Neural progenitor cell (in vitro differentiated cells): ENCODE results near the gene MARS2. TPM values are rescaled to one million over a fixed set of nuclear protein-coding genes. Genes with fewer than 3 reads are reported as not detected.

Experiments
- DNase-seq: peaks from one replicate; pipeline ENCODE4 v3.0.0-alpha.2; 2016; ENCODE audit warnings: low spot score
- H2AFZ ChIP-seq: fragments of 200-600 bp; sonication (generic); replicated peaks from 2 replicates; pipeline ENCODE4 v1.6.1; 2016; ENCODE audit warnings: antibody characterized with exemption
- H3F3A ChIP-seq: fragments of 200-600 bp; sonication (generic); 2 replicates; pipeline ENCODE4 v1.6.1; 2016; ENCODE audit warnings: antibody characterized with exemption, low read depth
- H3K27ac ChIP-seq: fragments of 200-600 bp; sonication (generic); 2 replicates; pipeline ENCODE4 v1.5.1; 2016; ENCODE audit warnings: mild to moderate bottlenecking
- H3K27me3 ChIP-seq: fragments of 200-600 bp; sonication (generic); 2 replicates; pipeline ENCODE4 v1.6.1; 2016; ENCODE audit warnings: mild to moderate bottlenecking, moderate library complexity
- H3K36me3 ChIP-seq: fragments of 200-600 bp; sonication (generic); 2 replicates; pipeline ENCODE4 v1.5.1; 2016
- H3K4me1 ChIP-seq: fragments of 200-600 bp; sonication (generic); 2 replicates; pipeline ENCODE4 v1.6.1; 2016; ENCODE audit warnings: mixed run types
- H3K4me2 ChIP-seq: fragments of 200-600 bp; sonication (generic); 2 replicates; pipeline ENCODE4 v1.6.1; 2016
- H3K4me3 ChIP-seq: fragments of 200-600 bp; sonication (generic); 2 replicates; pipeline ENCODE4 v1.5.1; 2016
- H3K79me2 ChIP-seq: fragments of 200-600 bp; sonication (generic); 2 replicates; pipeline ENCODE4 v1.6.1; 2016; ENCODE audit warnings: low read depth
- H3K9ac ChIP-seq: fragments of 200-600 bp; sonication (generic); 2 replicates; pipeline ENCODE4 v1.6.1; 2016
- H3K9me3 ChIP-seq: fragments of 200-600 bp; sonication (generic); 2 replicates; pipeline ENCODE4 v1.5.1; 2016; ENCODE audit warnings: low read depth
- H4K20me1 ChIP-seq: fragments of 200-600 bp; sonication (generic); 2 replicates; pipeline ENCODE4 v1.6.1; 2016; ENCODE audit warnings: low read depth
- H3K27ac Mint-ChIP-seq: 3 replicates; pipeline ENCODE4 v1.8.0; 2021; ENCODE audit warnings: mixed read lengths
- H3K27me3 Mint-ChIP-seq: 2 replicates; pipeline ENCODE4 v1.8.0; 2022; ENCODE audit warnings: low read depth, mild to moderate bottlenecking, inconsistent platforms, moderate library complexity, mixed read lengths; ENCODE audit not compliant: insufficient read depth
- H3K36me3 Mint-ChIP-seq: 3 replicates; pipeline ENCODE4 v1.8.0; 2021; ENCODE audit warnings: mixed read lengths
- H3K4me1 Mint-ChIP-seq: 3 replicates; pipeline ENCODE4 v1.8.0; 2021; ENCODE audit warnings: mixed read lengths
- H3K4me3 Mint-ChIP-seq: 3 replicates; pipeline ENCODE4 v1.8.0; 2021; ENCODE audit warnings: mild to moderate bottlenecking, moderate library complexity, mixed read lengths
- H3K9me3 Mint-ChIP-seq: 3 replicates; pipeline ENCODE4 v1.8.0; 2020; ENCODE audit warnings: mixed read lengths
- EZH2 ChIP-seq: fragments of 200-600 bp; sonication (generic); IDR thresholded peaks from 2 replicates; pipeline ENCODE4 v1.6.1; 2017; ENCODE audit warnings: antibody characterized with exemption, mild to moderate bottlenecking, moderate library complexity
- EZH2phosphoT487 ChIP-seq: fragments of 200-600 bp; sonication (generic); IDR thresholded peaks from 2 replicates; pipeline ENCODE4 v1.6.1; 2017; ENCODE audit warnings: antibody characterized with exemption
- total RNA-seq: library from RNA; depleted of rRNA; stranded (reverse); fragments of >200 nt; gene quantifications from 2 replicates; pipeline ENCODE4 v1.2.3, GENCODE V29; 2015; ENCODE audit warnings: low replicate concordance
- TF ChIP-seq, protein P1 (sequence below): fragments of 200-600 bp; sonication (generic); IDR thresholded peaks from 2 replicates; pipeline ENCODE4 v1.5.1; 2017; ENCODE audit warnings: antibody characterized with exemption, mild to moderate bottlenecking

MARS2 gene
- total RNA-seq, 1 donor from 2014 or later = 5.7 TPM

DNA sequence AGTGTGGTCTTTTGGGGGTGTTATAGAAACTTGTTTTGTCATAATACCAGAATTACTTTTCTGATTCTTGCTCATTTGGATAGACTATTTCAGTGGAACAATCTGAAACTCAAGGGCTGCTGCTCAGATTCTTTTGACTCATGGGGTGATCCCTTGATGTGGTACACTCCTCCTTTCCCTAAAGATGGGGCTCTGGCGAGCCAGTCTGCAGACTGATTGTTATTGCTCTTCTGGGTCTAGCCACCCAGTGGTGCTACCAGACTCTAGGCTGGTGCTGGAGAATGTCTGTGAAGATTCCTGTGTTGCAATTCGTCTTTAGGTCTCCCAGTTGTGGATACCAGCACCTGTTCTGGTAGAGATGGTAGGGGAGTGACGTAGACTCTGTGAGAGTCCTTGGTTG lies 4.2 kb upstream of the MARS2 start:
- H2AFZ ChIP-seq = no peak overlapping the region
- H3K79me2 ChIP-seq = peaks cover 5% of the 10 kb centered on the region
- H3K4me3 Mint-ChIP-seq = no peak overlapping the region
- H4K20me1 ChIP-seq = peaks cover 5% of the 10 kb centered on the region
- peaks cover 7% of the 10 kb centered on the region for H3K4me1 ChIP-seq
- peak overlapping the region; percentile 11 for H3K27ac Mint-ChIP-seq
- no peak for TF ChIP-seq EZH2
- TF ChIP-seq, protein P1, sequence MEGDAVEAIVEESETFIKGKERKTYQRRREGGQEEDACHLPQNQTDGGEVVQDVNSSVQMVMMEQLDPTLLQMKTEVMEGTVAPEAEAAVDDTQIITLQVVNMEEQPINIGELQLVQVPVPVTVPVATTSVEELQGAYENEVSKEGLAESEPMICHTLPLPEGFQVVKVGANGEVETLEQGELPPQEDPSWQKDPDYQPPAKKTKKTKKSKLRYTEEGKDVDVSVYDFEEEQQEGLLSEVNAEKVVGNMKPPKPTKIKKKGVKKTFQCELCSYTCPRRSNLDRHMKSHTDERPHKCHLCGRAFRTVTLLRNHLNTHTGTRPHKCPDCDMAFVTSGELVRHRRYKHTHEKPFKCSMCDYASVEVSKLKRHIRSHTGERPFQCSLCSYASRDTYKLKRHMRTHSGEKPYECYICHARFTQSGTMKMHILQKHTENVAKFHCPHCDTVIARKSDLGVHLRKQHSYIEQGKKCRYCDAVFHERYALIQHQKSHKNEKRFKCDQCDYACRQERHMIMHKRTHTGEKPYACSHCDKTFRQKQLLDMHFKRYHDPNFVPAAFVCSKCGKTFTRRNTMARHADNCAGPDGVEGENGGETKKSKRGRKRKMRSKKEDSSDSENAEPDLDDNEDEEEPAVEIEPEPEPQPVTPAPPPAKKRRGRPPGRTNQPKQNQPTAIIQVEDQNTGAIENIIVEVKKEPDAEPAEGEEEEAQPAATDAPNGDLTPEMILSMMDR = no peak
- TF ChIP-seq EZH2phosphoT487 = no peak
- no peaks in the 10 kb centered on the region for H3K36me3 ChIP-seq
- DNase-seq = no peak
- H3K9ac ChIP-seq = no peak overlapping the region
- H3K36me3 Mint-ChIP-seq = no peaks in the 10 kb centered on the region
- H3K9me3 Mint-ChIP-seq = peaks cover 6% of the 10 kb centered on the region
- H3K4me2 ChIP-seq = no peak overlapping the region
- peaks cover 5% of the 10 kb centered on the region for H3K4me1 Mint-ChIP-seq
- H3K9me3 ChIP-seq = no peaks in the 10 kb centered on the region
- H3K27me3 ChIP-seq = no peaks in the 10 kb centered on the region
- H3K4me3 ChIP-seq = no peak overlapping the region
- no peak overlapping the region for H3K27ac ChIP-seq
- H3F3A ChIP-seq = peaks cover 13% of the 10 kb centered on the region
- H3K27me3 Mint-ChIP-seq = peaks cover 2% of the 10 kb centered on the region

DNA sequence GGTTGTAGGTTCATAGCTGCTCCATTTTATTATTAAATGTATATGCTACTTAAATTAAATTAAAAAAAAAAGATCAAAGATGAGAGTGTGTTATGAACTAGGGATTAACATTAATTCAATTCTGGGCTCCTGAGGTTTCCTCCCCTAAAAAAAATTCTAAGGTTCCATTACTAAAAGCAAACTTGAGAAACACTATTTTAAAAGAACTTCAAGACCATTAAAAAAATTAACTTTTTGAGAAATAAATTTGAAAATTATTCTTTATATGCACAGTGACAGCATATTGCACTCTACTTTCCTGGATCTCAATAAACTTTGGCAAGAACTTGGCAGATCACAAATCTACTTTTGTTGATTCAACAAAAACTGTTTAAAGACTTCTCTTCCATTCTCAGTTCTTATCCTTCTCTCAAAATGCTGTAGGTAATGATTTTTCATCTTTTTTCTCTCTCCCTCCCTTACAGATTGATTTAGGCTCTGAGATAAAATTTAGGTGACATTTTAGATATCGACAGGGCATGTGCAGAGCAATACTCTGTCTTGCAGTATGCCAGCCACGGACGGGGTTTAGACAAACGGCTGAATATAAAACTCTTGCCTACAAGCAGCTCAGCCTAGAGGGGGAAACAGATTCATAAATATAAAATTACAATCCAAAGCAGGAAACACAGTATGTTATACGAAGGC lies 592 bp upstream of the MARS2 start:
- DNase-seq = no peak
- no peaks in the 10 kb centered on the region for H3K9me3 ChIP-seq
- peaks cover 5% of the 10 kb centered on the region for H3K36me3 Mint-ChIP-seq
- H3K27me3 Mint-ChIP-seq = peaks cover 2% of the 10 kb centered on the region
- H2AFZ ChIP-seq = peak overlapping the region; percentile 90
- H3K27ac Mint-ChIP-seq = peak overlapping the region; percentile 38
- H3K4me1 ChIP-seq = peaks cover 27% of the 10 kb centered on the region
- H3F3A ChIP-seq = peaks cover 13% of the 10 kb centered on the region
- H3K4me1 Mint-ChIP-seq = peaks cover 29% of the 10 kb centered on the region
- peak overlapping the region; percentile 49 for H3K9ac ChIP-seq
- peak overlapping the region; percentile 86 for H3K4me3 Mint-ChIP-seq
- peak overlapping the region; percentile 67 for H3K4me3 ChIP-seq
- H3K27me3 ChIP-seq = no peaks in the 10 kb centered on the region
- H3K36me3 ChIP-seq = no peaks in the 10 kb centered on the region
- no peaks in the 10 kb centered on the region for H3K9me3 Mint-ChIP-seq
- H3K79me2 ChIP-seq = peaks cover 41% of the 10 kb centered on the region
- TF ChIP-seq, protein P1 = no peak
- TF ChIP-seq EZH2 (no peak), EZH2phosphoT487 (no peak)
- H3K4me2 ChIP-seq = peak overlapping the region; percentile 84
- peak overlapping the region; percentile 13 for H3K27ac ChIP-seq
- H4K20me1 ChIP-seq = peaks cover 22% of the 10 kb centered on the region

DNA sequence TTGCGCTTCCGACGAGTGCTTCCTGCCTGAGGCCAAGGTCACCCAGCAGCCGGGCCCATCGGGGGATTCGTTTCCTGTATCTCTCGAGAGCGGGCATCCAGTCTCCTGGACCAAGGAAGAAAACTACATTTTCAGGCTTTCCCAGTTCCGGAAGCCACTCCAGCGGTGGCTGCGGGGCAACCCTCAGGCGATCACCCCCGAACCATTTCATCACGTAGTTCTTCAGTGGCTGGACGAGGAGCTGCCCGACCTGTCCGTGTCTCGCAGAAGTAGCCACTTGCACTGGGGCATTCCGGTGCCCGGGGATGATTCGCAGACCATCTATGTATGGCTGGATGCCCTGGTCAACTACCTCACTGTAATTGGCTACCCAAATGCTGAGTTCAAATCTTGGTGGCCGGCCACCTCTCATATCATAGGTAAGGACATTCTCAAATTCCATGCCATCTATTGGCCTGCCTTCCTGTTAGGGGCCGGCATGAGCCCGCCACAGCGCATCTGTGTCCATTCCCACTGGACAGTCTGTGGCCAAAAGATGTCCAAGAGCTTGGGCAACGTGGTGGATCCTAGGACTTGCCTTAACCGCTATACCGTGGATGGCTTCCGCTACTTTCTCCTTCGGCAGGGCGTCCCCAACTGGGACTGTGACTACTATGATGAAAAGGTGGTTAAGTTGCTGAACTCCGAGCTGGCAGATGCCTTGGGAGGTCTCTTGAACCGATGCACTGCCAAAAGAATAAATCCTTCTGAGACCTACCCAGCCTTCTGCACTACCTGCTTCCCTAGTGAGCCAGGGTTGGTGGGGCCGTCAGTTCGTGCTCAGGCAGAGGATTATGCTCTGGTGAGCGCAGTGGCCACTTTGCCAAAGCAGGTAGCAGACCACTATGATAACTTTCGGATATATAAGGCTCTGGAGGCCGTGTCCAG lies 1.0 kb downstream of the MARS2 start:
- Mint-ChIP-seq H3K4me3 (peak overlapping the region; percentile 92), H3K36me3 (peaks cover 8% of the 10 kb centered on the region), H3K27me3 (no peaks in the 10 kb centered on the region), H3K9me3 (no peaks in the 10 kb centered on the region), H3K27ac (no peak overlapping the region), H3K4me1 (peaks cover 29% of the 10 kb centered on the region)
- Histone ChIP-seq H3K27me3 (no peaks in the 10 kb centered on the region), H3K4me2 (peak overlapping the region; percentile 95), H3K36me3 (no peaks in the 10 kb centered on the region), H3F3A (peaks cover 14% of the 10 kb centered on the region), H2AFZ (no peak overlapping the region), H3K4me1 (peaks cover 27% of the 10 kb centered on the region), H4K20me1 (peaks cover 22% of the 10 kb centered on the region), H3K9ac (peak overlapping the region; percentile 21), H3K79me2 (peaks cover 51% of the 10 kb centered on the region), H3K9me3 (no peaks in the 10 kb centered on the region), H3K4me3 (peak overlapping the region; percentile 67), H3K27ac (no peak overlapping the region)
- TF ChIP-seq, protein P1 = no peak
- peak; percentile 18 for DNase-seq
